ENCODE data around the gene LILRB2.
A peak's percentile ranks its signal among the peaks of the same experiment; 100 is the strongest.
"Not testable (repeated sequence)": the region's sequence is repeated elsewhere in the genome, so short reads cannot be mapped to it uniquely, and the experiment has no call there.

LILRB2 gene

DNA sequence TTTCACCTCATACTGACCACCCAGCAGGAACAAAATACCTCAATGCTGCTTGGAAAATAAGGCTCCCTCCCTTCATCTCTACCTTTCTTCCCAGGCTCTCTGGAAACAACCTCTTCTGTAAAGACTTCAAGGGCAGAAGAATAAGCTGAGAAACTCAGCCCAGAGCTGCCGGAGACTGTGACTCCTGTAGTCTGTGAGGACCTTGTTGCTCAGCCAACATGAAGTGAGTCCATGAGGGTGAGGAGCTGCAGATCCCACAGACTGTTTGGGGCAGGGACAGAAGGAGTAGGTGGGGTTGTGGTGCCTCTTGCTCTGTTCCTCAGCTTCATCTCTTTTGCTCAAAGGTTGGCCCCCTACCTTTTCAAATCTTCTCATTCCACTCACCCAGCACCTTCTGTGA, 24.2 kb upstream of the LILRB2 start:
- DNase-seq (ENCODE audit: low read depth), result no peak

DNA sequence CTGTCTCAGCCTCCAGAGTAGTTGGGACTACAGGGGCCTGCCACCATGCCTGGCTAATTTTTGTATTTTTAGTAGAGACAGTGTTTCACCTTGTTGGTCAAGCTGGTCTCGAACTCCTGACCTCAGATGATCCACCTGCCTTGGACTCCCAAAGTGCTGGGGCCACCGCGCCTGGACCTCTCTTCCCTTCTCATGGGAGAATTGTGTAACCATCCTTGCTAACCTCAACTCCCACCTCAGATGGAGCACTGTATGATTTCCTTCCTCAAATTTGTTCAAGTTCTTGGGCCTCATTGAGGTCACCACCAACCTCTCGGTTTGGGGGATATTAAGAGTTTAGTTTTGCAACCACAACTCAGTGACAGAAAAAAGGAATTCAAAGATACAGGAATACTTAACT, 21.3 kb upstream of the LILRB2 start:
- DNase-seq (ENCODE audit: low read depth), result no peak

DNA sequence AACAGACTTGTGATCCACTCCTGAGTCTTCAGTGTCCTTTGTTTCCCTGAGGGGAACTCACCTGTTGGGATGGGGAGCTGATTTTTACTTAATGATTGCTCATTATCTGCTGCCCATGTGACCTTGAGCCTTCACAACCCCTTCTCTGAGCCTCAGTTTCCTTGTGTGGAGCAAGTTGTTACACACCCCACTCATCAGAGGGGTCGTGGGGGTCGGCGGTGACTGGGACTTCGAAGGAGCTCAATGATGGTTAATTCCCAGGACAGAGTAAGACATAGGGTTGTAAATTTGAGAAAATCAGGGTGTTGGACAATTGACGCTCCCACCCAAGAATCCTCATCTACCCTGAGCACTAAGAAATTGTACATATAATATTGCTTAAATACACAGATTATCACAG, 18.6 kb upstream of the LILRB2 start:
- DNase-seq (ENCODE audit: low read depth), result no peak

DNA sequence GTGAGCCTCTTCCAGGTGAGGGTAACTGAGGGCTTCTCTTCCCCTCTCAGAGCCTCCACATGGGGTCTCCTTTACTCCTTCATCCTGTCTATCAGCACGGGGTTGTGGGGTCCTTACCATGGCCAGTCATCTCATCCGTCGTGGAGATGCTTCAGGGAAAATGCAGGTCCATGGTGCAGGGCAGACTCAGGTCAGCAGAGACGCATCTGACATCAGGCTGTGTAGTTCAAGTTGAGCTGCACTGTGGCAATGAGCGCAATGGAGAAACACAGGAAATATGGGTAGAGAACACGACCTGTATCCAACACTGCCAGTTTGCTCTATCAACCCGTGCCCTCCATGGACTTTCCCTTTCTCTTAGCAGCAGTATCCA, 18.2 kb upstream of the LILRB2 start:
- DNase-seq (ENCODE audit: low read depth), result no peak

GRCh38 chr19:54298357-54299125, 17.6 kb upstream of the LILRB2 start:
- DNase-seq (ENCODE audit: low read depth), result no peak

DNA sequence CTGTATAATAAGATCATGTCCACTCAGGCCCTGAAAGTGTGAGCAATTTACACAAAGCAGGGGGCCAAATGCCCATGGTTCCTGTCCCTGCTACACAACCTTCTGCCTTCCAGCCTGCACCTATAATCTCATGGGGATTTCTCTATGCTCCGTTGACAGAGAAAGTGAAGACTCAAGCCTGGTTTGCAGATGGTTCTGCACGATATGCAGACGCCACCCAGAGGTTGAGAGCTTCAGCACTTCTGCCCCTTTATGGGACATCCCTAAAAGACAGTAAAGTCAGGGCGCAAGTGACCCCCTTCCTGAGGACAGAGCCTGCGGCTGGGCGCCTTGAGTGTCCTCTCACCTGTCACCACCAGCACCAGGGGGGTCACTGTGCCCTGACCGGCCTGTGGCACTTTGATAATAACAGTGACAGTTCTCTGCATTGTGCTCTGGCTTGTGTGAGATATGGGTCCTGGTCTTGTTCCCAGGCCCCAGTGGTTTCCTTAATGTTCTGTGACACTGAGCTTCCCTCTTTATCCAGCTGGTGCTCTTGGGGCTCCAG, 16.9 kb upstream of the LILRB2 start:
- DNase-seq (ENCODE audit: low read depth), result peak; percentile 26

- DNase-seq (ENCODE audit: low read depth), result no peak
Observed at GRCh38 chr19:54294539-54294938, 13.6 kb upstream of the LILRB2 start.

- not testable (repeated sequence) for DNase-seq (ENCODE audit: low read depth)
Observed at GRCh38 chr19:54289160-54289559, 8.2 kb upstream of the LILRB2 start.

DNA sequence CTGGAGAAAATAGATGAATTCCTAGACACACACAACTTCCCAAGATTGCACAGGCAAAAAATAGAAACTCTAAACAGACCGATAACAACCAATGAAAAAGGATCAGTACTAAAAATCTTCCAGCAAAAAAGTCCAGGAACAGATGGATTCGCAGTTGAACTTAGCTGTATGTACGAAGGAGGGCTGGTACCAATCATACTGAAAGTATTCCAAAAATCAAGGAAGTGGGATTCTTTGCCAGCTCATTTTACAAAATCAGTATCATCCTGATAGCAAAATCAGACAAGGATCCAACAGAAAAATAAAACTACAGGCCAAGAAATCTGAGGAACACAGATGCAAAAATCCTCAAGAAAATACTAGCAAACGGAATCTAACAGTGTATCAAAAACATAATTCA, 6.5 kb upstream of the LILRB2 start:
- DNase-seq (ENCODE audit: low read depth), result peak; percentile 66

DNA sequence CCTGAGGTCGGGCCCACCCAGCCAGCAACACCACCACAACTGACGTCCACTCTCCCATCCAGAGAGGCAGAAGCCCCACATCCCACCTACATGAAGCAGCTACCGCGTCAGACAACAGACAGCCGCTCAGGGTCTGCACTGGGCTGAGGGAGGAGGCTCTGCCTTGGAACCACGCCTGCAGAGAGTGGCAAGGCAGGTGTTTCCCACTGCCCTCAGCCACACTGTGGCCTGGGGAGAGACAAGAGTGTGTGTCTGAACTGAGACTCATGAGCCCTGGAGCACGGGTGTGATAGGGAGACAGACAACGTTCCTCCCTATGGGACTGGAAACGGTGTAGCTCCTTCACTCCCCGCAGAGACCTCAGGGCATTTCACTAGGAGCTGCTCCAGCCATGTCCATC, 5.4 kb upstream of the LILRB2 start:
- not testable (repeated sequence) for DNase-seq (ENCODE audit: low read depth)

DNA sequence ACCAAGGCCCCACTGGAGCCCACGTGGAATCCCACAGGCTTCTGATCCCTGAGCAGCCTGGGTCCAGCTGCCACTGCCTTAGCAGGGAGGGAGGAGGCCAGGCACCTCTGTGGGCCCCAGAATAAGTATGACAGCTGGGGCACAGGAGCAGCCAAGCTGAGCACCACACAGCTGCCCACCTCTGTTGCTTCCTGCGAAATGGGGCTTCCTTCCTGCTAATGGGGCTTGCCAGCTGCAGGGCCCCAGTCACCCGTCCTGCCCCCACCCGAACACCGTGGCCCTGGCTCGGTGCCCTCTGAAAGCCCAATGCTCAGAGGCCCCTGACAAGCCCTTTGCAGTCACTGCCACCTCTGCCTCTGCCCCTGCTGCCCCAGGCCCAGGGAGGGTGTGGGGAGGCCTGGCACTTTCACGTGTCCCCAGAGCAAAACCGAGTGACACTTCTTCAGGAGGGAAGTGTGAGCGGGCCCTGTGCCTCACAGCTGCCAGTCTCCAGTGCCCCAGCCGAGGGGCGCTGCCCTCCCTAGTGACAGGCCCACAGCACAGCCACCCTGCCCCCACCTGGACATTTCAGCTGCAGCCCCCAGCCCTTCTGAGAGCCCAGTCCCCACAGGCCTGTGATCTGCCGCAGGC, 4.6 kb upstream of the LILRB2 start:
- not testable (repeated sequence) for DNase-seq (ENCODE audit: low read depth)

GRCh38 chr19:54282686-54283470, 2.0 kb upstream of the LILRB2 start:
- DNase-seq (ENCODE audit: low read depth), result no peak

DNA sequence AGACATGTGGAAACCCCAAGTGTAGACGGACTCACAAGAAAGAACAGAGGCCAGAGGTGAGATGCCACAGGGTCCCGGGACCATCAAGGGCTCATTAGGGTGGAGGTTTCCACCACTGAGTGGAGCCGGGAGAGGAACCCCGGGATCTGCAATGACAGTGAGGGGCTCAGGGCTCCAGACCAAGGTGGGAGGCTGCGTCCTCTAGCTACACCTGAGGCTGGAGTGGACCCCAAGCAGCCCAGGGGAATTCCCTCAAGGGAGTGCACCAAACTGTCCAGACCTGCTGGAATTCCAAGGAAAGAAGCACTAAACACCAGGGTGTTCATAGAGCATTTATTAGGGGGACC, 792 bp upstream of the LILRB2 start:
- DNase-seq (ENCODE audit: low read depth), result not testable (repeated sequence)

- DNase-seq (ENCODE audit: low read depth), result not testable (repeated sequence)
Observed at GRCh38 chr19:54280441-54280840, 469 bp downstream of the LILRB2 start.

DNA sequence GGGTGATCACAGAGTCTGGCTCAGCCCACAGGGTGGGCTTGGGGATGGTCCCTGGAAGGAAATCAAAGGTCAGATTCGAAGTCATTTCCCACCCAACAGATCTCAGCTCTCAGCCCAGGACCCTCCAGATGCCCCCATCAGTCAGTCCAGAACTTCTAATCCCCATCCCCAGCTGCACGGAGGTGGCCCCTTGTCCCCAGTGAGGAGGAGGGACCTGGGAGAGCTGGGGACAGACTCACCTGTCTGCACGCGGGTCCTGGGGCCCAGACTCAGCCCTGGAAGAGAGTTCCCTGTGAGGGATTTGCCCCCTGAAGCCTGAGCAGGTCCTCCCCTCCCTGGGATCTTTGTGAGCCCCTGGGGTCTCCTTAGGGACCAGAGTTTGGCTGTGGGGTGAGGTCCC, 885 bp downstream of the LILRB2 start:
- DNase-seq (ENCODE audit: low read depth), result not testable (repeated sequence)

DNA sequence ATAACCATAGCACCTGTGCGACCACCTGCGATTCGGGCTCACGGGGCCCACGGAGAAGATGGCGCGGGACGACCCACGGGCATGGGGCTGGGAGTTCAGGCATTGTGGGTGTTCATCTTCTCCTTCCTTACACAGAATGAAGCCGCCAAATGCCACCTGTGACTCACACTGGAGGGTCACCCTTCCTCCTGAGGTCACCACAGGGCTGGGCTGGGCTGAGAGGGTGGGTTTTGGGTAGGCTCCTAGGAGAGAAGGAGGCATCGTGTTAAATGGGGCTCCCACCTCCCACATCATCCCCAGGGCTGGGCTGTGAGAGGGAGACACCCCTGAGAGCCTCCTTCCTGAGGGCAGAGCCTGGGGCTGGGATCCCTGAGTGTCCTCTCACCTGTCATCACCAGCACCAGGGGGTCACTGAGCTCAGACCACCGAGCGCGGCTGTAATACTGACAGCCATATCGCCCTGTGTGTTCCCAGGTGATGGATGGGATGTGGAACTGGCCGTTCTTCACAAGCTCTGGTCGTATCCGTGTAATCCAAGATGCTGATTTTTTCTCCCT, 1.4 kb downstream of the LILRB2 start:
- no peak for DNase-seq (ENCODE audit: low read depth)

DNA sequence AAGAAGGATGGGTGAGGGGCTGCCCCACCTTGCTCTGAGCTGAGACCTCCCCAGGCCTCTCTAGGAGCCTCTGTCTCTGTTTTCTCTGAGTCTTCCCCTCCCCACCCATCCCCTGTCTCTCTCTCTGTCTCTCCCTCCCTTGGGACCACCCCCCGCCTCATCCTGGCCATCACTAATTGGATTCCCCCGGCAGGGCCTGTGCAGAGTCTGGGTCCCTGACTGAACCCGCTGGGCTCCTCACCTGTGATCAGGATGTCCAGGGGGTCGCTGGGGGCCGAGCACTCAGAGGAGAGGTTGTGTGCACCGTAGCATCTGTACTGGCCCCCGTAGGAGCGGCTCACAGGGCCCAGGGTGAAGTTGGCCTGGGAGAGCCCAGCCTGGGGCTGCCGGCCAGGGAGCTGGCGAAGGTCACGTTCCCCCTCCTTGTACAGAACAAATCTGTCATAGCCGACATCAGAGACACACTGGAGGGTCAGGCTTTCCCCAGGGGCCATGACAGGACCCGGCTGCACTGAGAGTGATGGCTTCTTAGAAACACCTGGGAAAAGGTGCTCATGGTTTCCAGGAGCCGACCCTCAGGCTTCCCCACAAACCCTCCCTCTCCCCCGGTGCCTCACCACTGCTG, 2.2 kb downstream of the LILRB2 start:
- not testable (repeated sequence) for DNase-seq (ENCODE audit: low read depth)

DNA sequence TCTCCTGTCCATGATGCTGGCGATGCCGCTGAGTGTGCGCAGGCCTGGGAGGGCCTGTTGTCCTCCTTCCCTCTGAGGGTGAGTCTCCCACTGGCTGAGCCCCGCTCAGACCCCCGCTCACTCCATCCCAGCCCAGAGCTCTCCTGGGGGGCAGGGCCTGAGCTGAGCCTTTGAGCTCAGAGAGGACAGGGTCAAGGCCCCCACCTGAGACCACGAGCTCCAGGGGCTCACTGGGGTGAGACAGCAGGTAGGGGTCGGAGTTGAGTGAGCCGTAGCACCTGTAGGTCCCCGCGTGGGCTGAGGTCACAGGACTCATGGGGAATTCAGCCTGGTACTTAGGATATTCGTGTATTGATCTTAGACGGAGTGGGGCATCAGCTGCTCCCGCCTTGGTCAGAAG, 2.9 kb downstream of the LILRB2 start:
- not testable (repeated sequence) for DNase-seq (ENCODE audit: low read depth)

GRCh38 chr19:54277111-54277615, 3.7 kb downstream of the LILRB2 start:
- not testable (repeated sequence) for DNase-seq (ENCODE audit: low read depth)

- no peak for DNase-seq (ENCODE audit: low read depth)
Observed at GRCh38 chr19:54275951-54276350, 5.0 kb downstream of the LILRB2 start.

- DNase-seq (ENCODE audit: low read depth), result not testable (repeated sequence)
Observed at GRCh38 chr19:54274516-54274915, 6.4 kb downstream of the LILRB2 start.

- DNase-seq (ENCODE audit: low read depth), result no peak
Observed at GRCh38 chr19:54273821-54274220, 7.1 kb downstream of the LILRB2 start.

All from ELR (cell line).